HG02970 (cell line): ENCODE data around the gene RNU7-1.

Experiments used
- ATAC-seq: cut with Tn5 transposase; IDR thresholded peaks from one replicate; pipeline ENCODE4 v1.9.1; 2021; ENCODE audit warnings: mild to moderate bottlenecking, moderate library complexity, moderate number of reproducible peaks; ENCODE audit not compliant: unreplicated experiment, low FRiP score

RNU7-1 gene

DNA sequence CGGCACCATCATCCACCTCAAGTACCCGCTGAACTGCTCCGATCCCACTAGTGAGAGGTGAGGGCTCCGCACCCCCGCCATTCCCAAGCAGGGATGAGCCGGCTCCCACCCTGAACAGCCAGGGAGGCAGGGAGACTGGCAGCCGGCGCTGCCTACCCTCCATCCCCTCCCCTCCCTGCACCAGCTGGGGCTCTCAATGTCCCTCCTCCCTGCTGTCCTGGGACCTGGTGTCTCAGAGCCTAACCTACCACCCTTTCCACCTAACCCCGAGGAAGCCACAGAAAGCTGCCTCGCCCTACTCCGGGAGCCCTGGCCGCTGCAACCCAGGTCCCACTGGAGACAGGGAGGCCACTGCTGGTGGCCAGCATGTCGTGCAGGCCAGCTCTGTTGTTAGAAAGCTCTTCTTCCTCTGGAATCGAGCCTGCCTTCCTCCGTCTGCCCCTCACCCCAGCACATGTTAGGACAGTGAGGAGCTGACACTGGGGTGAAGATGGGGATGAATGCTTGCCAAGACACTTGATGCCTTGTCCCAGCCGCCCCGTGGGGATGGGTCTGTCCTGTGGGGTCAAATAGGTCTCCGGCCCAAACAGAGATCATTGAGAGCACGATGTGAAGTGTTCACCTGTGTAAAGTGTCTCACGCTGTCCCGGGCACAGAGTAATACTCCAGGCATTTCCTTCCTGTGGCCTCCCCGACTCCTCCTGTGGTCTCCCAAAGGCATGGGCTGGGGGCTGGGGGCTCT lies 8.7 kb downstream of the RNU7-1 start:
- no peak for ATAC-seq

DNA sequence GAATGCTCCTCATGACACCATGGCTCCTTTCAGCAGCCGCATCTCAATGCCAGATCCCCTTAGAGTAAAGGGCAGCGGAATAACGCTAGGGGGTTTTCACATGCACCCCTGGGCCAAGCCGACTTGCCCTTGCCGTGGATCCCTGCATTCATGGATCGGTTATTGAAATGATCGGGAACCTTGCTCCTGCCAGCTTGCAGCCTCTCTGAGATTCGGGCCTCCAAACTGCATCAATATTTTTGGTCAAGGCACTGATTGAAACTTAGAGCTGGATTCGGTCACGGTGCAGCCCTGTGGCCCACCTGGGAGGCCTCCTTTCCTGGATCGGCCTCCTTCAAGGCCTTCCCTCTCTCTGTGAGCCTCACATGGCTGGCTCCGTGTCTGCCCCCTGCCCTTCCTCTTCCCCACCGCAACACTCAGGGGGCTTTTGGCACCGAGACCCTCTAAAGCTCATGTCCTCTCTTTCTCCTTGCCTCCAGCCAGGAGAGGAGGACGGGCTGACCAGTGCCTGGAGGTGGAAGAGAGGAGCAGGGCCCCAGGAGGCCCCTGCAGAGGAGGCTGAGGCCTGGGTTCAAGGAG lies 9.3 kb downstream of the RNU7-1 start:
- no peak for ATAC-seq

DNA sequence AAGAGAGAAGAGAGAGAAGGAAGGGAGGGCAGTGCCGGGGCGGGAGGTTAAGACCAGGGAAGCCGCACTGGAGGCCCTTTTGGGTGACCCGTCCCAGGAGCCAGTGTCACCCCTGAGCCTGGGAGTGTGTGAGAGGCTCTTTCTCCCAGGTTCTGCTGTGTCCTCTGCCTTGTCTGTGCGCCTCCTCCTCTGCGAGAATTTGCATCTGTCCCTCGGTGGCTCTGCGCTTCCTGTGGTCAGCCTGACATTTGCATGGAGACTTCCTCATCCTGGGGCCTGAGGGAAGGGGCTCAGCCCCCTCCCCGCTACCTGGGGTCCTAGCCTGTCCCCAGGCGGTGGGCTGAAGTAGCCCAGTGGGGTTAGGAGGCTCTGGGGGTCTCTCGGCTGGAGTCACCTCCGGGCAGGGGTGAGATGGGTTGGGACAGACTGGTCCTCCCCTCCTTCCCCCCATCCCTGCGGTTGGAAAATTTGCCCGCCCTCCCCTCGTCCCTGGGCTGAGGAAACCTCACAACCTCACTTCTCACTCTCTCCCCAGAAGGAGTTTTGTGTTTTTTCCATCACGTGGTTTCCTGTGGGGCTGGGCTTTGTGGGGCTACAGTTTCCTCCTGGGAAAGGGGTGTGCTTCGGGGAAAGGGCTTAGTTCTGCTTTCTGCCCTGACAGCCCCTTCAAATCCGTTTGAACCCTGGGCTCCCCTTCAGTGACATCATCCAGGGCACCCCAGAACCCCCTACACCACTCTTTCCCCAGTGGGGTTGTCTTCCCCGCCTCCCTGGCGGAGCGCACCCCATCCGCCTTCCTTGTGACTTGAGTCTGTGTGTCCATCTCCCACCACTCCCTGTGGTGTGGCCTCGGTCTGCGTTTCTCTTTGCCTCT lies 10.1 kb downstream of the RNU7-1 start:
- peak; percentile 46 for ATAC-seq

DNA sequence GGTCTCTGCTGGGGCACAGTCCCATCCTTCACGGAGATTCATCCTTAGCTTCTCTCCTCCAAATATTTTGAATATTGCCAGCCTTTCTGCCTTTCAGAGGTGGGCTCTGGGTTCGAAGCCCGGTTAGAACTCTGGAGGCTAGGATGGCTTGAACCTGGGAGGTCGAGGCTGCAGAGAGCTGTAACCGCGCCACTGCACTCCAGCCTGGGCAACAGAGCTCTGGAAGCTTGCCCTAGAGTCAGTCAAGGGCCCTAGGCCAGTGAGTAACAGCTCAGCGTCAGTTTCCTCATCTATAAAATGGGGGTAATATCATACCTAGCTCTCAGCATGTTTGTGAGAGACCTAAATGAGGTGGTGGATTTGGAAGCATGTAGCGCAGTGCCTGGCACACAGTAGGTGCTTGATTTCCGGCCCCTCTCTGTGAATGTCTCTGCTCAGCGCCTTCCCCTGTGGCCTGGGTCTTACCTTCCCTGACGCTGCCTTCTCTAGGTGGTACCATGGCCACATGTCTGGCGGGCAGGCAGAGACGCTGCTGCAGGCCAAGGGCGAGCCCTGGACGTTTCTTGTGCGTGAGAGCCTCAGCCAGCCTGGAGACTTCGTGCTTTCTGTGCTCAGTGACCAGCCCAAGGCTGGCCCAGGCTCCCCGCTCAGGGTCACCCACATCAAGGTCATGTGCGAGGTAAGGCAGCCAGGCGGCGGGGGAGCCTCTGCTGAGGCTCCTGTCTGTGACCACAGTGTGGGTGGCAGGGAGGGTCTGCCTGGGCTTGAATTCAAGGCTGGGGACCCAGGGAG lies 10.9 kb downstream of the RNU7-1 start:
- no peak for ATAC-seq

DNA sequence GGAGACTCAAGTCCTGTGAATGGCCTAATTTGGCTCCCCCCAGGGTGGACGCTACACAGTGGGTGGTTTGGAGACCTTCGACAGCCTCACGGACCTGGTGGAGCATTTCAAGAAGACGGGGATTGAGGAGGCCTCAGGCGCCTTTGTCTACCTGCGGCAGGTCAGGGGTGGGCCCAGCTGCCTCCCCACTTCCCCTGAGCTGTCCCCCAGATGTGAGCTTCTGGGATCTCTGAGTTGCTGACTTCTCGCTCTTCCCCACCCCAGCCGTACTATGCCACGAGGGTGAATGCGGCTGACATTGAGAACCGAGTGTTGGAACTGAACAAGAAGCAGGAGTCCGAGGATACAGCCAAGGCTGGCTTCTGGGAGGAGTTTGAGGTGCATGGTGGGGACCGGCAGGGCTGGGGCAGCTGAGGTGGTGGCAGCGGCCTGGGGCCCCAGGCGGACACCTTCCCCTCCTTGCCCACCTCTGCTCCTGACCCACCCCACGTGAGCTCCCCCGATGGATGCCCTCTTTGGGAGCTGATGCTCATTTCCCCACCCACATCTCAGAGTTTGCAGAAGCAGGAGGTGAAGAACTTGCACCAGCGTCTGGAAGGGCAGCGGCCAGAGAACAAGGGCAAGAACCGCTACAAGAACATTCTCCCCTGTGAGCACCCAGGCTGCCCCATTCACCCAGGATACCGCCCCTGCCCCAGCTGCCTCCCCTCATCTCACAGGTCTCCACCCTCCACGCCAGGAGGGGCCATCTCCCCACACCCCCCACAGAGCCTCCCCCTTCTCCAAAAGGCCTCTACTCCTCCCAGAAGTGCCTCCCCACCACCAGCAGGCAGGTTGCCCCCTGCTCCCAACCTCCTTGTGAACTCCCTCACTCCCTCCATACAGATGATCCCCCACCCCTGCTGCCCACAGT lies 11.7 kb downstream of the RNU7-1 start:
- ATAC-seq: no peak

DNA sequence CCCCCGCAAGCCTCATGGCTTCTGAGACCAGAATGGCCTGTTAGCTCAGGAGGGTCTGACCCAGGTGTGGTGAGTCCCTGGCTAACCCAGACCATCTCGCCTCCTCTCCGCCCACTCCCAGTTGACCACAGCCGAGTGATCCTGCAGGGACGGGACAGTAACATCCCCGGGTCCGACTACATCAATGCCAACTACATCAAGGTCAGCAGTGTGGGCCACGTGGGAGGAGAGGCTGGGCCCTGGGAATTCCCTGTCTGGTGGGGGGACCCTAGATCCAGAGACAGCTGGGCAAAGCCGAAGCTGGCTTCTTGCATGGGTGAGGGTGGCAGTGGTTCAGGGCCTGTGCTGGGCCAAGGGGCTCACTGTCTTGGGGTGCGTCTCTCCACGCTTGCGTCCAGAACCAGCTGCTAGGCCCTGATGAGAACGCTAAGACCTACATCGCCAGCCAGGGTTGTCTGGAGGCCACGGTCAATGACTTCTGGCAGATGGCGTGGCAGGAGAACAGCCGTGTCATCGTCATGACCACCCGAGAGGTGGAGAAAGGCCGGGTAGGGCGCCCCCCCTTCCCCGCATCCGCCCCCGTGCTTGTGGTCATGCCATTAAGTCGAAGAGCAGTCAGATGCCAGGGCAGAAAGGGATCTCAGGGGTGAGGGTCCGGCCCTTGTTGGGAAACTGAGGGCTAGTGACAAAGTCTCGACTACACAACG lies 12.6 kb downstream of the RNU7-1 start:
- ATAC-seq: no peak

DNA sequence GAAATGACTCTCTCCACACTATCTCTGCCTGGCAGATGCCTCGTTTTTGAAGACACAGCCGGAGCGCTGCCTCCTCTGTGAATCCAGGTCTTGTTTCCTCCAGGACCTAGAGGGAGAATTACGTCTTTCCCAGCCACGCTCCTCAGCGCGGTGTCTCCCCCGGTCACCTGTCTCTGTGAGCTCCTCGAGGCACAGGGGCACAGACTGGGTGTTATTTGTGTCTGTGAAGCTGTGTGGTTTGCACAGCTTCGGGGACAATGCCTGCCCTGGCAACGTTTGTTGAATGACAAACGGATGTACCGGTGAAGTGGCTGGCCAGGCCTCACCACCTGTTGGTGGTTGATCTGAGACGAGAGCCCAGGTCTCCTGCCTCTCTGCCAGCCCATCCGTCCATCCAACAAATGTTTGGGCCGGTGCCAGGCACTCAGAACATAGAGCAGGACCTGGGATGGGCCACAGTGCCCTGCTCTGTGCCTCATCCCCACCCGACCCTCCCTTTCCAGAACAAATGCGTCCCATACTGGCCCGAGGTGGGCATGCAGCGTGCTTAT lies 13.6 kb downstream of the RNU7-1 start:
- no peak for ATAC-seq

DNA sequence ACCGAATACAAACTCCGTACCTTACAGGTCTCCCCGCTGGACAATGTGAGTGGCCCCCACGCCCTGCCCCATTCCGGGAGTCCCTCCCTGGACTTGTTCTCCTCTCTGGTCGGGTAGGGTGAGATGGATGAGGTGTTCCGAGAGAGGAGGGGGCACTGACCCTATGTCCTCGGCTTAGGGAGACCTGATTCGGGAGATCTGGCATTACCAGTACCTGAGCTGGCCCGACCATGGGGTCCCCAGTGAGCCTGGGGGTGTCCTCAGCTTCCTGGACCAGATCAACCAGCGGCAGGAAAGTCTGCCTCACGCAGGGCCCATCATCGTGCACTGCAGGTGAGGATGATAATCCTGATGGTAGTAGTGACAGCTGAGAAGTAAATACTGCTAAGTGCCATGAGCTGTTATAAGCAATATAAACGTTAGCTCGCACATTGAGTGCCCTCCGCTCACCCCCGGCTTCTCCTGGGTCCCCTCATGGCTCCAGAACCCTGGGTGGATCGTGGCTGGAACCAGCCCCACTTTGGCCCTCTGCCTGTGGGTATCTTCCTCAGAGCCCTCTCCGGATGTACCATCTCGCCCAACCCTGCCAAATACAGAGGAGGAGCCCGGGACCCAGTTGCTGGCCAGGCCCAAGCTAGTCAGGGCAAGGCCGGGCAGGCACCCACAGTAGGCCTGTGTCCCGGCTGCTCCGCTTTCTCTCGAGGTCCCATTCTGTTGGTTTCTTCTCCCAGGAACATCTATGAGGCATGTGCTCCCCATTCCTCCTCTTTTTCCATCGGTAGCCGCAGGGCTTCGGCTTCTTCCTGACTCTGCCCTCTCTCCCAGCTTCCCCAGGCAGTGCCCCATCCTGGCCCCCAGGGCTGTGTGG lies 14.4 kb downstream of the RNU7-1 start:
- ATAC-seq: no peak

DNA sequence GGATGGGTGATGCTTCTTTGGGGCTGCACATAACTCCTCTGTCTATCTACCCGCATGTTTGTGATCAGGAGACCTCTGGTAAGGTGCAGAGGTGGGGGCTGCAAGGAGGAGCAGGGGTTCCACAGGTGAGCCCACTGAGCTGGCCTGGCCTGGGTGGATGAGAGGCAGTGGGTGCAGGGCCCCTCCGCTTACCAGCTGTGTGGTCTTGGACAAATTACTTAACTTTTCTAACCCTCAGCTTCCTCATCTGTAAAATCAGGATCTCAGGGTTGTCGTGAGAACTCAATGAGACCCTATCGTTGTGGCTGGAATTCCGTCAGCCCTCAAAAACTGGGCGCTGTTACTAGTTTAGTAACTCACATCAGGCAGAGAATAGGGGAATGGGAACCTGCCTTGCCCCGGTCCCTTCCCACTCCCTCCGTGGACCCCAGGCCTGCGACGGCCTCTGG lies 15.0 kb downstream of the RNU7-1 start:
- ATAC-seq: no peak

DNA sequence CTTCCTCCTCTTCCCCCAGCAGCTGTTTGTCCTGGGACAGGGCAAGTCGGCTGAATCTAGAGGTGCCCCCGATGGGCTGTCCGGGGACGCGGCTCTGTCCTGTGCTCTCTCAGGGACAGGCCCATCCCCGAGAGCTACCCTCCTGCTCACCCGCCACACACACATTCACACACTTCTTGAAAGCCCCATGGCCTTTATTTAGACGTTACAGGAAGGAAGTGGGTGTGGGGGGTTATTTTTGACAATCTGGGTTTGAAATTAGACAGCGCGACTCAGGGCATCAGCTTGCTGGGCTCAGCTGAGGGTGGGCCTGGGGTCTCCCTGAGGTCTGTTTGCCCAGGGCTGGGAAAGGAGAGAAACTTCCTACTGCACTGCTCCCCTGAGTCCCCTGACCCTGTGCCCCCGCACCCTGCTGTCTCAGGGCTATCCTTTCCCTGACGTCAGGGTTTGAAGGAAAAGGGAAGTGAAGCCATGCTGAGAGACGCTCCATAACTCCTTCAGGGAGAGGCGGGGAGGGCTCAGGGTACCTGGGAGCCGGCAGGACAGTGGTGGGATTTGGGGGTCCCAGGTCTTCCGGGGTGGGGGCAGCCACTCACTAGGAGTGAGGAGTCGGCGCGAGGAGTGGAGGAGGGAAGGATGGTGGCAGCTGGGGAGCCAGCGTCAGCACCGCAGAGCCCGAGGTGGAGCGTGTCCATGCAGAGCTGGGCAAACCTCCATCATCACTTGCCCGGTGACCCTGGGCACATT lies 15.6 kb downstream of the RNU7-1 start:
- ATAC-seq: peak; percentile 40

DNA sequence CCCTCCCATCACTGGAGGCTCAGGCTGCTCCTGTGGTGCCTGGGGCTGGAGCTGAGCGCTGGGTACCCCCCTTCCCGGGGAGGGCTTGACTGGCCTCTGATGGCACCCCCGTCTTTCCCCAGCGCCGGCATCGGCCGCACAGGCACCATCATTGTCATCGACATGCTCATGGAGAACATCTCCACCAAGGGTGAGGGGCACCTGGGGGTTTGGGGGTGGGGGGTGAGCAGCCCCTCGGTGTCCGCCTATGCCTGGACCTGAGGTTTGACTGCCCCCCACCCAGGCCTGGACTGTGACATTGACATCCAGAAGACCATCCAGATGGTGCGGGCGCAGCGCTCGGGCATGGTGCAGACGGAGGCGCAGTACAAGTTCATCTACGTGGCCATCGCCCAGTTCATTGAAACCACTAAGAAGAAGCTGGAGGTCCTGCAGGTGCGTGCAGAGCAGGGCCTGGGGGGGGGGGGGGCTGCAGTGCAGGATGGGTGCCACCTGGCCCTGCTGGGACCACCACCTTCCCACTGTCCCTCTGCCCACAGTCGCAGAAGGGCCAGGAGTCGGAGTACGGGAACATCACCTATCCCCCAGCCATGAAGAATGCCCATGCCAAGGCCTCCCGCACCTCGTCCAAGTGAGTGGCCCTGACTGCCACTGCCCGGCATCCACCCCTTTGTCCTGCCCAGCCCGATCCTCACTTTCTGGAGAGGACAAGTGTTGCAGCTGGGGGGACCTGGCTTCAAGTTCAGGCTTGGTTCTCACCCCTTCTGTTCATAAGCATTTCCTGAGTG lies 16.4 kb downstream of the RNU7-1 start:
- ATAC-seq: no peak

DNA sequence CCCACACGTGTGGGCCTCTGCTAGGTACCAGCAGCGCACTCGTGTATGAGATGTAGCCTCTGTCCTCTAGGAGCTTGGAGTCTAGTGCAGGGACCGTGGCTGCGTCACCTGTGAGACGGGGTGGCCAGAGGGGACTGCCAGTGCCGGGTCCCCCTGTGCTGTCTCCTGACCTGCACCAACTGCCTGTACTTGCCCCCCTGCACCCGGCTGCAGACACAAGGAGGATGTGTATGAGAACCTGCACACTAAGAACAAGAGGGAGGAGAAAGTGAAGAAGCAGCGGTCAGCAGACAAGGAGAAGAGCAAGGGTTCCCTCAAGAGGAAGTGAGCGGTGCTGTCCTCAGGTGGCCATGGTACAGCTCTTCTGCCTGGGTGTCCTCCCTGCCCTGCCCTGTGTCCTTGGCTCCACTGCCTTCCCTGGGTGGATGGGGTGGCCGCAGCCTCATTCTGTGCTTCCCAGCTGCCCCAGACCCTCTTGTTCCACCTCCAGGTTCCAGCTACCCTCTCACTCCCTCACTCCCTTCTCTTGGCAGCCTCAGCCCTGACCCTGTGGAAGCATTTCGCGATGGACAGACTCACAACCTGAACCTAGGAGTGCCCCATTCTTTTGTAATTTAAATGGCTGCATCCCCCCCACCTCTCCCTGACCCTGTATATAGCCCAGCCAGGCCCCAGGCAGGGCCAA lies 17.1 kb downstream of the RNU7-1 start:
- ATAC-seq: no peak

DNA sequence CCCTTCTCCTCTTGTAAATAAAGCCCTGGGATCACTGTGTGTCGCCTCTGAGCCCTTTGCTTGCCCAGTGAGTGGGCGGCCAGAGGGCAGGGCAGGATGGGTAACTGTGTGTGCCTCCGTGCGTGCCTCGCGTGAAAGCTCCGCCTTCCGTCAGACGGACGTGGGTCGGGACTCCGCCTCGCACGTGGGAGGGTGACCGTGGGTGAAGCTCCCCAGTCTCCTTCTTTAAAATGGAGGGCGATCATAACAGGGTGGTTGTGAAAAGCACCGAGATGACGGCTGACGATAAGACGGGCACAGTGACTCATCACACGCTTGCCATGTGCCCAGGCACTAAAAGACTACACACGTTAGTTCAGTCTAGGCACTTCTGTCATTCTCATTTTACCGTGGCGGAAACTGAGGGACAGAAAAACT lies 17.7 kb downstream of the RNU7-1 start:
- ATAC-seq: no peak

DNA sequence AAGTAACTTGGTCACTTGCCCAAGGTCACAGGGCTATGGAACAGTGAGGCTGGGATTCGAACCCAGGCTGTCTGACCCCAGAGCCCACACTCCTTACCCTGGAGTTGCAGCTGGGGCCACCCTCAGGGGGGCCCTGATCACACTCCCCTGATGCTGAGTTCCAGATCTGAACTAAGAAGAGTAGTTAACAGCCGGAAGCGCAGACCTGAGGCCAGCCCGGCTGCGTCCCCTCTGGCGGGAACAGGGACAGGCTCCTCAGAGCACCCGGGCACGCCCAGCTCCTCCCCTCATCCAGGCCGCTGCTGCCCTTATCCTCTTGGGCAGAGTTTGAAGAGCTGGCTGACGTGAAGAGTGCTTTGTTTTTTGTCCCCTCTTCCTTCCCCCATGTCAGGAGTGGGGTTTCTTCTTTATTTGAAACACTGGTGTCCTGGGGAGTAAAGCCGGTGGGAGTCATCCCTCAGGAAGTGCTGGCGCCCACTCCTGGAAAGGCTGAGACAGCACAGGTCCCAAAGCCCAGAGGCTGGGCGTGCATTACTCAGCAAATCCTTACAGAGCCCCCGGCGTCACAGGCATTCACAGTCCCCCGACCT lies 18.2 kb downstream of the RNU7-1 start:
- ATAC-seq: no peak

DNA sequence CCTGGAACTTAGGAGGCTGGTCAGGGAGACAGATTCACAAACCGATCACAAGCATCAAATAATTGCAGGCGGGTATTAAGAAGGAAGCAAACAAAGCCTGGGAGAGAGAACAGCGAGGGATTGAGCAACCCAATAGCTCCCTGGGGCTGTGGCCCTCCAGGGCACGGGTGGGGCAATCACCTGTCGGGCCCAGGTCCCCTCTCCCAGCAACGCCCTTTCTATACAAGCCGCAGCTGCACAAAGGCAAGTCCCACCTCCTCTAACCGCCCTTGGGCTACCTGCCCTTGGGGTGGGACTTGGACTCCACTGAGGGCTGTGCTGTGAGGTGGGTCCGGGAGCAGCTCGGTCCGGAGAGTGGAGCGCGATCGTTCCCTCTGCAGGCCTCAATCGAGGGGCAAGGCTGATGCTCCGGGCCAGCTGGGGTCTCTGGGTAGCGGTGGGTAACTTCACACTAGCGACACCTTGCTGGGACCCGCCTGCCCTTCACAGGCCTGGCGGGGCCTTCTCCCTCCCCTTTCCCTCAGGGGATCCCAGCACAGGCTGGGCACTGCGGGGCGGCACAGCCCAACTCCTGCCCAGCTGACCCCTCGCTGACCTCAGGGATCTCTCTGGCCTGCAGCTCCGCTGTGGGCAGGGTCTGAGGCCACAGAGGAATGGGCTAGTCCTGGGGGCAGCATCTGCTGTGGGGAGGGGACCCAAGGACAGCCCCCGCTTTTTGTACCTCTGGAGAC lies 18.8 kb downstream of the RNU7-1 start:
- no peak for ATAC-seq
